Lower leg skin (tissue), 4 donors: ENCODE results near the gene SOX3. TPM values are rescaled to one million over a fixed set of nuclear protein-coding genes. Genes with fewer than 3 reads are reported as not detected.

Source experiments
- DNase-seq, 2 donors: peaks; one replicate each; pipeline ENCODE4 v3.0.0-alpha.2; 2019; ENCODE audit warnings: low spot score in 2 of 2
- H3K4me3 ChIP-seq: fragments of 200-600 bp; sonication (generic); 2 replicates; pipeline ENCODE4 v1.5.1; 2017; ENCODE audit warnings: mild to moderate bottlenecking, low read depth; ENCODE audit not compliant: poor library complexity, severe bottlenecking
- CTCF ChIP-seq, 3 donors: fragments of 450-650 bp; IDR thresholded peaks; one replicate each; pipeline ENCODE4 v1.5.1; 2016; ENCODE audit warnings: antibody characterized with exemption in 3 of 3, mild to moderate bottlenecking in 3 of 3, moderate library complexity in 2 of 3
- POLR2A ChIP-seq, 2 donors: fragments of 450-650 bp; IDR thresholded peaks; one replicate each; pipeline ENCODE4 v1.6.1; 2016 to 2017; ENCODE audit warnings: antibody characterized with exemption in 2 of 2, mild to moderate bottlenecking in 1 of 2, moderate library complexity in 1 of 2
- WGBS, 2 donors: methylation state at CpG; one replicate each; pipeline ENCODE4 v1.1.5; 2018; 5-methylcytosine and 5-hydroxymethylcytosine counted together
- intact Hi-C: fragments of 100-400 bp; cut with DNase I; formaldehyde crosslinking; loops from one replicate; pipeline ENCODE4 v1.15.0; 2023; ENCODE audit warnings: low total_unique reads
- total RNA-seq, 4 donors: library from RNA; depleted of rRNA; stranded (reverse); fragments of >200 nt; gene quantifications; one replicate each; pipeline ENCODE4 v1.1.0, GENCODE V29; 2016

Gene SOX3
- total RNA-seq: not detected

GRCh38 chrX:140504371-140505324 is at the start of gene SOX3:
TSS of gene SOX3 (minus strand) at chrX:140505069. CDS start at chrX:140505060, 9 bp downstream.
- 50% methylated on average over 82 of the region's 87 CpGs; no CpG with 5 or more reads in 1 of the 2 donors for WGBS, 2 donors
- no peak within 1 kb of the TSS for H3K4me3 ChIP-seq
- TF ChIP-seq CTCF (IDR thresholded peaks at IDR 0.05): no peak
- no peak for TF ChIP-seq POLR2A (IDR thresholded peaks at IDR 0.05)
- DNase-seq: no peak
- intact Hi-C loops: no loop called here

GRCh38 chrX:140548985-140549384 is 44.1 kb upstream of the SOX3 start:
- intact Hi-C loops: no loop called here
- TF ChIP-seq POLR2A (IDR thresholded peaks at IDR 0.05) (no peak), CTCF (IDR thresholded peaks at IDR 0.05) (no peak)

GRCh38 chrX:140526171-140526570 is 21.3 kb upstream of the SOX3 start:
- intact Hi-C loops: no loop called here
- no peak overlapping the region for H3K4me3 ChIP-seq
- DNase-seq: no peak
- WGBS, 2 donors: 50 to 63% methylated on average over 5 of the region's 5 CpGs
- TF ChIP-seq CTCF (IDR thresholded peaks at IDR 0.05) (no peak), POLR2A (IDR thresholded peaks at IDR 0.05) (no peak)

More at GRCh38 chrX:140548985-140549384, 44.1 kb upstream of the SOX3 start:
- no peak for DNase-seq
- WGBS, 2 donors: 55 to 100% methylated on average over 1 of the region's 1 CpG
- H3K4me3 ChIP-seq: no peak overlapping the region

GRCh38 chrX:140525448-140525847 is 20.6 kb upstream of the SOX3 start:
- TF ChIP-seq POLR2A (IDR thresholded peaks at IDR 0.05) (no peak), CTCF (IDR thresholded peaks at IDR 0.05) (no peak)
- 13 to 40% methylated on average over 2 of the region's 2 CpGs for WGBS, 2 donors
- no peak overlapping the region for H3K4me3 ChIP-seq
- intact Hi-C loops: no loop called here
- DNase-seq: no peak

- intact Hi-C loops: no loop called here
- no peak overlapping the region for H3K4me3 ChIP-seq
- DNase-seq: no peak
- TF ChIP-seq CTCF (IDR thresholded peaks at IDR 0.05): no peak
- no peak for TF ChIP-seq POLR2A (IDR thresholded peaks at IDR 0.05)
- 33 to 61% methylated on average over 2 of the region's 2 CpGs for WGBS, 2 donors
Observed at GRCh38 chrX:140524556-140524955, 19.7 kb upstream of the SOX3 start.
